ENCODE measurements around the gene TEX36.

Gene TEX36

GRCh38 chr10:125629758-125630376, 53.1 kb downstream of the TEX36 start:
- TF ChIP-seq SIN3A (IDR thresholded peaks at IDR 0.05; ENCODE audit: borderline replicate concordance, insufficient read depth, low read length) (no peak), TAF1 (IDR thresholded peaks at IDR 0.05; ENCODE audit: borderline replicate concordance, insufficient read depth, low read length) (no peak), POLR2AphosphoS5 (IDR thresholded peaks at IDR 0.05; ENCODE audit: low read depth, low read length) (no peak), FOXP2 (optimal IDR thresholded peaks at IDR 0.05; ENCODE audit: borderline replicate concordance, extremely low read depth, extremely low read length, insufficient read depth) (no peak)
- TF ChIP-seq, protein P1, sequence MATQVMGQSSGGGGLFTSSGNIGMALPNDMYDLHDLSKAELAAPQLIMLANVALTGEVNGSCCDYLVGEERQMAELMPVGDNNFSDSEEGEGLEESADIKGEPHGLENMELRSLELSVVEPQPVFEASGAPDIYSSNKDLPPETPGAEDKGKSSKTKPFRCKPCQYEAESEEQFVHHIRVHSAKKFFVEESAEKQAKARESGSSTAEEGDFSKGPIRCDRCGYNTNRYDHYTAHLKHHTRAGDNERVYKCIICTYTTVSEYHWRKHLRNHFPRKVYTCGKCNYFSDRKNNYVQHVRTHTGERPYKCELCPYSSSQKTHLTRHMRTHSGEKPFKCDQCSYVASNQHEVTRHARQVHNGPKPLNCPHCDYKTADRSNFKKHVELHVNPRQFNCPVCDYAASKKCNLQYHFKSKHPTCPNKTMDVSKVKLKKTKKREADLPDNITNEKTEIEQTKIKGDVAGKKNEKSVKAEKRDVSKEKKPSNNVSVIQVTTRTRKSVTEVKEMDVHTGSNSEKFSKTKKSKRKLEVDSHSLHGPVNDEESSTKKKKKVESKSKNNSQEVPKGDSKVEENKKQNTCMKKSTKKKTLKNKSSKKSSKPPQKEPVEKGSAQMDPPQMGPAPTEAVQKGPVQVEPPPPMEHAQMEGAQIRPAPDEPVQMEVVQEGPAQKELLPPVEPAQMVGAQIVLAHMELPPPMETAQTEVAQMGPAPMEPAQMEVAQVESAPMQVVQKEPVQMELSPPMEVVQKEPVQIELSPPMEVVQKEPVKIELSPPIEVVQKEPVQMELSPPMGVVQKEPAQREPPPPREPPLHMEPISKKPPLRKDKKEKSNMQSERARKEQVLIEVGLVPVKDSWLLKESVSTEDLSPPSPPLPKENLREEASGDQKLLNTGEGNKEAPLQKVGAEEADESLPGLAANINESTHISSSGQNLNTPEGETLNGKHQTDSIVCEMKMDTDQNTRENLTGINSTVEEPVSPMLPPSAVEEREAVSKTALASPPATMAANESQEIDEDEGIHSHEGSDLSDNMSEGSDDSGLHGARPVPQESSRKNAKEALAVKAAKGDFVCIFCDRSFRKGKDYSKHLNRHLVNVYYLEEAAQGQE (IDR thresholded peaks at IDR 0.05; ENCODE audit: insufficient read depth in 1 of 2, low read depth in 2 of 2, low read length in 2 of 2), result no peak

DNA sequence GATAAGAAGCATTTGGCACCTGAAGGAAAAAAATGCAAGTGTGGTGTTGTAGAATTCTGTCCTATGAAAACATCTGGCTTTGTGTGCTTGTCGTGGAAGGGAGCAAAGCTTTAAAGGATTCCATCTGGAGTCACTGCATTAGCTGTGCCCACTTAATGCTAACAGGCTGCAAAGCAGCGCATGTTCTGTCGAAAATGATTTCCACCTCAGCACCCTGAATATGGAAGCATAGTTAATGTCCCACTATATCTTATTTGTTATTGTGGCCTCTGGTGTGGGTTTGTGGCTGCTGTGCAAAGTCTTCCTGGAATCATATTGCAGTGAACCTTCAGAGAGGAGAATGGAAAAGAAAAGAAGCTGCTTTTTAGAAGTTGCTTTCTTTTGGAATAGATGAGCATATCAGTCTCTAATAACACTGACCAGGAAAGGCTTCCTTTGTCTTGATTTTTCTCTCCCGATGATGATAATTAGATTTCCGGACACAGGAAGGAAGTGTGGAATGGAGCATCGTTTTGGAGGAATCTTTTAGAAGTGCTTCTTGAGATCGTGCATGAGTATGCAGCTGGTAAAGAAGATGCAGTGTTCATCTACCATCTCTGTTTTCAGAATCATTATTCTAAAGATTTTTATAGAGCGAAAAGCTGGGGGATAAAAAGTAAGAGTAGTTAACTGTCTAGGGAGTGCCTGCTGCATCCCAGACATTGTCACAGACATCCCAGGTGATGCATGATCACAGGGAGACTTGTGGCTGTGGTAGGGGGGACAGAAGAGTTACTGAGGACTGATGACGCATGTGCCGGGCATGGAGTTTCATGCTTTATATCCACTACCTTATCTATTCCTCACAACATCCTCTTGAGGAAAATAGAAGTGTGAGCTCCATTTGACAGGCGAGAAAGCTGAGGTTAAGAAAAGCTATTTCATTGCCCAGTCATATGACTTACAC, 54.6 kb downstream of the TEX36 start:
- no peak for TF ChIP-seq TAF1 (IDR thresholded peaks at IDR 0.05; ENCODE audit: borderline replicate concordance, insufficient read depth, low read length)
- TF ChIP-seq, protein P1 (IDR thresholded peaks at IDR 0.05; ENCODE audit: insufficient read depth in 1 of 2, low read depth in 2 of 2, low read length in 2 of 2), result no peak
- no peak for TF ChIP-seq POLR2AphosphoS5 (IDR thresholded peaks at IDR 0.05; ENCODE audit: low read depth, low read length)
- no peak for TF ChIP-seq SIN3A (IDR thresholded peaks at IDR 0.05; ENCODE audit: borderline replicate concordance, insufficient read depth, low read length)

DNA sequence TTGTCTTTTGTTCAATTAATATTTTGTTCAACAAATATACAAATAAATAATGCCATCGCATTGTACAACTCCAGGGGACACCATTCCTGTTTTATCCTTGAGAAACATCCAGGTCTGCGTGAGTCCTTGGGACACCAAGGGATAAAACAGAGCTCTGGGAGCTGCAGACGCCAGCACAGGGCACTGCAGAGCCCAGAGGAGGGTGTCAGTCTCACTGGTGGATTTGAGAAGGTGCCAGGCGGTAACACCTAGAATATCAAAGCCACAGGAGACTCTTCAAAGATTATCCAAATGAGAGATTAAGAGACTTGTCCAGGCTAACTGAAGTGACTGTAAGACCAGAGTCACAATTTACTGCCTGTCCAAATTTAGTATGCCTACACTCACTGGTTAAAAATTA, 55.3 kb downstream of the TEX36 start:
- TF ChIP-seq SIN3A (IDR thresholded peaks at IDR 0.05; ENCODE audit: borderline replicate concordance, insufficient read depth, low read length), result no peak
- TF ChIP-seq FOXP2 (optimal IDR thresholded peaks at IDR 0.05; ENCODE audit: borderline replicate concordance, extremely low read depth, extremely low read length, insufficient read depth), result no peak
- TF ChIP-seq TAF1 (IDR thresholded peaks at IDR 0.05; ENCODE audit: borderline replicate concordance, insufficient read depth, low read length), result no peak
- no peak for TF ChIP-seq POLR2AphosphoS5 (IDR thresholded peaks at IDR 0.05; ENCODE audit: low read depth, low read length)
- TF ChIP-seq, protein P1 (IDR thresholded peaks at IDR 0.05; ENCODE audit: insufficient read depth in 1 of 2, low read depth in 2 of 2, low read length in 2 of 2), result no peak

GRCh38 chr10:125626671-125627070, 56.3 kb downstream of the TEX36 start:
- TF ChIP-seq SIN3A (IDR thresholded peaks at IDR 0.05; ENCODE audit: borderline replicate concordance, insufficient read depth, low read length) (no peak), POLR2AphosphoS5 (IDR thresholded peaks at IDR 0.05; ENCODE audit: low read depth, low read length) (no peak)

DNA sequence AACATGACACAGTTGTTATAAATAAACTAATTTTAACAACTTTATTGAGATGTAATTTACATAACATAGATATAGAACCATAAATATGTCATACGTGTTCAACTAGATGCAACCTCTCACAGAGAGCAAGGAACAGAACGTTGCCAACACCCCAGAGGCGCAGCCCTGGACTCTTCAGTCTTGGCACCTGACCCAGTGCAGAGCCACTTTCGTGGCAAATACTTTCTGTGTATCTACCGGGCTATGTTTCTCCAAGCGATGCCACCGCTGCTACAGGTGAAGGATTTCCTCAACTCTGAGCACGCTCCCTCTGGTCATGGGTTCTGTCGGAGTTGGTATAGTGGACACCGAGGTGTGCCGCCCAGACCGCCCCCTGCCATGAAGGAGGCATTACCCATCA, 57.4 kb downstream of the TEX36 start:
- no peak for TF ChIP-seq POLR2AphosphoS5 (IDR thresholded peaks at IDR 0.05; ENCODE audit: low read depth, low read length)
- no peak for TF ChIP-seq TAF1 (IDR thresholded peaks at IDR 0.05; ENCODE audit: borderline replicate concordance, insufficient read depth, low read length)
- no peak for TF ChIP-seq SIN3A (IDR thresholded peaks at IDR 0.05; ENCODE audit: borderline replicate concordance, insufficient read depth, low read length)
- no peak for TF ChIP-seq FOXP2 (optimal IDR thresholded peaks at IDR 0.05; ENCODE audit: borderline replicate concordance, extremely low read depth, extremely low read length, insufficient read depth)
- TF ChIP-seq, protein P1 (IDR thresholded peaks at IDR 0.05; ENCODE audit: insufficient read depth in 1 of 2, low read depth in 2 of 2, low read length in 2 of 2), result no peak

Measured in PFSK-1 (cell line).